GM18907 (cell line): ENCODE results near the gene MMRN2.

Experiments
- ATAC-seq: cut with Tn5 transposase; IDR thresholded peaks from one replicate; pipeline ENCODE4 v1.9.1; 2021; ENCODE audit warnings: mild to moderate bottlenecking, moderate library complexity; ENCODE audit not compliant: unreplicated experiment

The MMRN2 gene

GRCh38 chr10:86970162-86970981, 13.0 kb upstream of the MMRN2 start:
- no peak for ATAC-seq

GRCh38 chr10:86969421-86970041, 12.1 kb upstream of the MMRN2 start:
- ATAC-seq, result no peak

GRCh38 chr10:86968994-86969355, 11.6 kb upstream of the MMRN2 start:
- no peak for ATAC-seq

- no peak for ATAC-seq
Measured at GRCh38 chr10:86968271-86968993, 11.0 kb upstream of the MMRN2 start, which contains the start of gene ADIRF. Gene ADIRF (plus strand): TSS chr10:86968482. CDS start chr10:86968545, 63 bp downstream.

- ATAC-seq, result no peak
Measured at GRCh38 chr10:86967481-86967941, 10.1 kb upstream of the MMRN2 start.

- ATAC-seq, result peak; percentile 16
Measured at GRCh38 chr10:86965986-86966654, 8.7 kb upstream of the MMRN2 start.

GRCh38 chr10:86964847-86965190, 7.4 kb upstream of the MMRN2 start:
- no peak for ATAC-seq

- no peak for ATAC-seq
Measured at GRCh38 chr10:86964061-86964846, 6.8 kb upstream of the MMRN2 start.

- no peak for ATAC-seq
Measured at GRCh38 chr10:86963341-86963919, 6.0 kb upstream of the MMRN2 start.

GRCh38 chr10:86962981-86963310, 5.5 kb upstream of the MMRN2 start:
- ATAC-seq, result no peak

GRCh38 chr10:86962136-86962980, 4.9 kb upstream of the MMRN2 start:
- ATAC-seq, result no peak

- ATAC-seq, result no peak
Measured at GRCh38 chr10:86961481-86962091, 4.2 kb upstream of the MMRN2 start.

- no peak for ATAC-seq
Measured at GRCh38 chr10:86960863-86961434, 3.5 kb upstream of the MMRN2 start.

- peak; percentile 54 for ATAC-seq
Measured at GRCh38 chr10:86960003-86960862, 2.8 kb upstream of the MMRN2 start.

- no peak for ATAC-seq
Measured at GRCh38 chr10:86959737-86960002, 2.3 kb upstream of the MMRN2 start.

GRCh38 chr10:86958901-86959736, 1.7 kb upstream of the MMRN2 start:
- ATAC-seq, result no peak
